GM19023 (cell line): Measurements from ENCODE around the gene NPFFR1.

Experiments used
- ATAC-seq: cut with Tn5 transposase; IDR thresholded peaks from one replicate; pipeline ENCODE4 v1.9.1; 2021; ENCODE audit warnings: mild to moderate bottlenecking, moderate library complexity; ENCODE audit not compliant: unreplicated experiment

Gene NPFFR1

DNA sequence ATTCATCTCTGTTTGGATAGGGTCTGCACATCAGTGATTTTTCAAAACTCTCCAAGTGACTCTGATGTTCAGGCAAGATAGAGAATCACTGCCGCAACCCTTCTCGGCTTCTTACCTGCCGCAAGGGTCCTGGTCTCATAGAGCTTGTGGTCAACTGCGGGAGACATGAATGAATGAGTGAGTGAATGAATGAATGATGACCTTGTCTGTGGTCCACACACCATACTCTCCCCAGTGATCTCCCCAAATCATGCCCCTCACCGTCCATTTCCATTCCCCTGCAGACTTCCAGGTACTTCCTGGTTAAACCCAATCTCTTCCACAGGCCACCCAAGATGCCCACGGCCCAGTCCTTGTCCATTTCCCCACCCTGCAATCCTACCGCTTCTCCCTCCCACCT lies 5.9 kb upstream of the NPFFR1 start:
- ATAC-seq, result no peak

DNA sequence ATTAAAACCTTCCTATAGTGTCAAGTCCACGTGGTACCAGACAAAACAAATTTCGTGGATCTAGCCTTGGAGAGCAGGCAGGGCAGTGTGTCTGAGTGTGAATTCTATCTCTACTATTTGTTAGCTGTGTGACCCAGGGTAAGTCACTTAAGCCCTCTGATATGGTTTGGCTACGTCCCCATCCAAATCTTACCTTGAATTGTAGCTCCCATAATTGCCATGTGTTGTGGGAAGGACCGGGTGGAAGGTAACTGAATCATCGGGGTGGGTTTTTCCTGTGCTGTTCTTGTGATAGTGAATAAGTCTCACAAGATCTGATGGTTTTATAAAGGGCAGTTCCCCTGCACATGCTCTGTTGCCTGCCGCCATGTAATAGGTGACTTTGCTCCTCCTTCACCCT lies 2.8 kb upstream of the NPFFR1 start:
- no peak for ATAC-seq

DNA sequence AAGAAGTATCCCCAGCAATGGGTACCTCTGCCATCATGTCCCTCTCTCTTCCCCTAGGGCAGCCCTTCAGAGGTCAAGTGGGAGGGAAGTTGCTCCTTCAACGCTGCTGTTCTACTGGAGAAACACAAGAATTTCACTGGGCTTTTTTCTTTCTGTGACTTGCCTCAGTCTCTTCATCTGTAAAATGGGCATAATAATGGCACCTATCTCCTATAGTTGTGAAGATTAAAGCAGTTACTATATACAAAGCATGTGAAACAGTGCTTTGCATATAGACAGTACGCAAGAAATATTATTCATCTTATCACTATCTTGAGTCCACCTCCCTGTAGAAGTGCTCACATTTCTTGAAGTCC lies 1.6 kb upstream of the NPFFR1 start:
- no peak for ATAC-seq

- ATAC-seq, result no peak
Observed at GRCh38 chr10:70284542-70285475, 1.0 kb upstream of the NPFFR1 start.

- no peak for ATAC-seq
Observed at GRCh38 chr10:70283071-70283444, 746 bp downstream of the NPFFR1 start.

- no peak for ATAC-seq
Observed at GRCh38 chr10:70281609-70282008, 2.2 kb downstream of the NPFFR1 start.

GRCh38 chr10:70280099-70280498 lies 3.7 kb downstream of the NPFFR1 start:
- ATAC-seq, result no peak

- no peak for ATAC-seq
Observed at GRCh38 chr10:70277396-70278030, 6.3 kb downstream of the NPFFR1 start.

DNA sequence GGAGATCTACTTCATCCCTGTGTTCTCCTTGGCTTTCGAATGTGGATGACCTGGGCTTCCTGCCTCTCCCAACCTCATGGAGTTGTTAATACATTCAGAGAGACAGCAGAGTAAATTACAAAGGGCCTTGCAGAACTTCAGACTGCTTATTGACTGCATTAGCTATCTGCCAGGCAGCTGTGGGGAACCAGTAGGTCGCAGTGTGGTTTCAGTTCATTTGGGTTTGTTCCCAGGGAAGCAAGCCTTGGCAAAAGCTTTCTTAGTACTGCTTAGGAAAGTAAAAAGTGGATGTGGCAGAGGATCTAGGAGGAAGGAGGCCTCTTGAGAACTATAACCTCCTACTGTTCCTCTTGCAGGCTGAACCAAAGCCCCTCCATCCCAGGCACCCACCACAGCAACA lies 9.2 kb downstream of the NPFFR1 start:
- no peak for ATAC-seq

DNA sequence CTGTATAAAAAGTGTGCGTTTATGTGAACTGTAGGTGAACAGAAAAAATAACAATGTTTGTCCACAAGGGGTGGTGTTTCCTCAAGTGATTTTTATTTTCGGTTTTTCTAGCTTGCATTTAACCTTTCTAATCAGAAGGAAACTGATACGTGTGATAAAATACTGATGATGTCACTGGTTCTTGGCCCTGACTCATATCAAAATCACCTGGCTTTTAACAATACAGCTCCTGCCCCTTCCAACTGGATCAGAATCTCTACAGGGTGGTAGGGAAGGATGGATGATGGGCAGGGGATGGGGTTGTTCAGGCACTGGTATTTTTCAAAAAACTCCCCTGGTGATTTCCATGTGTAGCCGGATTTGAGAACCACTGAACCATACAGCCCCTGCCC lies 10.9 kb downstream of the NPFFR1 start:
- no peak for ATAC-seq

GRCh38 chr10:70271996-70272924 lies 11.5 kb downstream of the NPFFR1 start:
- ATAC-seq, result no peak

DNA sequence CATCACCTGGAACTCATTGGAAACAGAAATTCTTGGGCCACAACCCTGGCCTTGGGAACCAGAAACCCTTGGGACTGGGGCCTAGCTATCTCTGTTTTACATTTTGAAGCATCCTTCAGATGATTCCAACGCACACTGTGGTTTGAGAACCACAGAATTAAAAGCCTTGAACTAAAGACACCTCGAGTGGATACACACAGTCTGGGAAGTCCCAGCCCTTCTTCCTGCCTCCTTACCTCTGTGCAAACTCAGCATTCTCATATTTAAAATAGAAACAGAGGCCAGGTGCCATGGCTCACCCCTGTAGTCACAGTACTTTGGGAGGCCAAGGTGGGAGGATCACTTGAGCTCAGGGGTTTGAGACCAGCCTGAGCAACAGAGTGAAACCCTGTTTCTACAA lies 12.9 kb downstream of the NPFFR1 start:
- no peak for ATAC-seq

- ATAC-seq, result no peak
Observed at GRCh38 chr10:70269741-70270140, 14.1 kb downstream of the NPFFR1 start.

- ATAC-seq, result no peak
Observed at GRCh38 chr10:70268376-70268775, 15.4 kb downstream of the NPFFR1 start.

DNA sequence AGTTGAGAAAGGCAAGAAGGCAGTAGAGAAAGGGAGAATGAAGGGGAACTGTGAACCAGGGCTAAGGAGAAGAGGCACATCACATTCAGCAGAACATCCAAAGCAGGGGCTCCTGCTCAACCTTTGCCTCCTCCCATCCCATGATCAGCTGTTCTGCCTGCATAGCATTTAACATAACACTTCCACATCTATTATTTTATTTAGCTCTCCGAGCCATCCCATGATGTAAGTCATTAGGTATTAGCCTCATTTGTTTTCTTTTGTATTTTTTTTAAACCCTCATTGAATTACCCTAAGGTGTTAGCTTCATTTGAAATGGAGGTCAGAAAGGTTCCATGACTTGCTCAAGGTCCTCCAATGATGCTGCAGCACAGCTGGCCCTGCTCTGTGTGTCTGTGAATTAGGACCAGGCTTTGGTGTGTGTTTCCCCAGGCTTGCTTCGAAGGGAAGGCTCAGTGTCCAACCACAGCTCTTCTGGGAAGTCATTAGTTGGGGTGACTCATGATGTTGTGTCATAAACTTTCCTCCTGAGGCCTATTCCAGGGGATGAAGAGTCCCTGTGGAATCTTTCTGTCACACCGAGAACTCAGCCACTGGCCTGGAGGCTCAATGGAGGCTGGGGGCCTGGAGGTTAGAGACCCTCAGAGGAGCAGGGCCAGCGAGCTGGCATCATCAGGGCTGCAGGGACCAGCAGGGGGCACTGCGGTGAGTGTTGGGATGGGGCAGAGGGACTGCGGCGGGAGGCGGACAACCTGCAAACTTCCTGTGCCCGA lies 16.5 kb downstream of the NPFFR1 start:
- no peak for ATAC-seq

DNA sequence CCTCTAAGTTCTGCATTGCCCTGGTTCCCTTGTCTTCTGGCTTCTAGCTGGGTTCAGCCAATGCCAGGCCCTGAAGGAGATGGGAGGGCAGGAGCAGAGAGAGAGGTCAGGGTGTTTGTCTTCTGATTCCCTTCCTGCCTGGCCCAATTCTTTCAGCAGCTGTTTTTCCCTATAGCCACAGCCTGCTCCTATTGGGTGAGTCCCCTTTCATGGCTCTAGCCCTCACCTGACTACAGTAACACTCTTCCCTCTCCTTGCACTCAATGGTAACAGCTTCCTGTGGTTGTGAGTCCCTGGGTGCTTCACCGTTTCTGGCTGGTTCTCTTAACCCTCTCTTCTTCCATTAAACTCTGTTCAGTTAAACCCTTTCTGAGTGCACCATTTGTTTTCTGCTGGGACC lies 17.1 kb downstream of the NPFFR1 start:
- no peak for ATAC-seq

- no peak for ATAC-seq
Observed at GRCh38 chr10:70266056-70266455, 17.7 kb downstream of the NPFFR1 start.

DNA sequence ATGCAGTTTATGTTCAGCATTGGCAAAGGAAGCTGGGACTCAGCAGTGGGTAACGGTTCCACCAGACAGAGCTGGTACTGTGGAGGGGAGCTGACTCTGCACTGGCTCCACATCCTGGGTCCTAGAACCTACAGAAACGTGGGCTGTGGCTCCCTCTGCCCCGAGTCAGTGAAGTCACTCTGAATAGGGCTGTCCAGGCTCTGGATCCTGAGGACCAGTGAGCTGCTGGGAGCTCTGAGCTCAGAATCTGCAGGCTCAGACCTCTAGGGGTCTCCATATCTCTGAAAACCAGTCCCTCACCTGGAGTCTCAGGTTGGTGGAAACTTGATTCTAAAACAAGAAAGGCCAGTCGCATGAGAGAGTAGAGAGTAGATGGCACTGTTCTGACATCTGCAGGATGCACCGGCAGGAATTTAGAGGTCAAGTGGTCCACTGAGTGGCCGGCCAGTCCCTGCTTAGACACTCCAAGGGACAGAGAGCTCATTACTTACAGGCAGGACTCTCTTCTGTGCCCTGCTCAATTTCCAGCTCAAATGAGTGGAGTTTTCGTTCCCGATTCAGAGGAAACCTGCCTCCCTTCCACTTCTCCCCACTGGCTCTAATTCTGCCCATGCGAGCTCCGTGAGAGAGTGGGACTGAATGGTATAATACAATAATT lies 18.6 kb downstream of the NPFFR1 start:
- no peak for ATAC-seq

DNA sequence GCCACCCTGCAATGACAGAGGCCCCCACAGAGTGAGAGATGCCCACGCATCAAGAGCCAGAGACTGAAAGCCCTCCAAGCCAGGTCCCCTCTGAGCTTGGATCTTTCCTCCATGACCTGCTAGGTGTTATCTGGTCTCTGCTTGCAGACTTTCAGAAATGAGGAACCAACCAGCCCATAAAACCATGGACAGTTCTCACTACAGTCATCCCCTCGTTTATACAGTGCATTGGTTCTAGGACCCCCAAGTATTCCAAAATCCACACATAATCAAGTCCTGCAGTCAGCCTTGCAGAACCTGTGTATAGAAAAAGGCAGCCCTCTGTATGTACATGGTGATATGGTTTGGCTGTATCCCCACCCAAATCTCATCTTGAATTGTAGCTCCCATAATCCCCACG lies 23.1 kb downstream of the NPFFR1 start:
- ATAC-seq, result no peak

DNA sequence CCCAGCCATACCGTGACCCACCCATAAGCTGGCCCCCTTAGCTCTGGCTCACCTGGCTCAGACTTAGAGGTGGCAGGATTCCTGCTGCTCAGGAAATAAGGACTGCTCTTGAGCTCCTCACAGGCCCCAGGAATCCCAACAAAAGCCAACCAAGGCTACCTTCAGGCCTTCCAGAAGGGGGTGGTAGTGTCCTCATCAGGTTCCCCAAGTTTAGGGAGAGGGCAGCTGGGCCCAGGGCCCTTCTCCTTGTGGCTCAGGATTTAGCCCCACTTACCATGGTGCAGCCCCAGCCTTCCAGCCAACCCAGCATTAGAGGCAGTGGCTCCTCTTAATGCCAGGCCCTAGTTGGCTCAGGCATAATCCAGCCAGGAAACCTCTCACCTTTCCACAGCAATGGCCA lies 23.5 kb downstream of the NPFFR1 start:
- no peak for ATAC-seq
